Measurements from ENCODE around the gene RASA2.

- TF ChIP-seq ZNF140 (CRISPR knock-in tag; IDR thresholded peaks at IDR 0.05) (no peak), CBX5 (IDR thresholded peaks at IDR 0.05; ENCODE audit: borderline replicate concordance, low read depth) (no peak), EGR1 (conservative IDR thresholded peaks at IDR 0.05) (no peak), FOXM1 (IDR thresholded peaks at IDR 0.05; ENCODE audit: low read depth) (no peak), FOXM1 (CRISPR knock-in tag; IDR thresholded peaks at IDR 0.05; ENCODE audit: low read depth) (no peak), POLR2A (conservative IDR thresholded peaks at IDR 0.05) (no peak), SREBF1 (IDR thresholded peaks at IDR 0.05; ENCODE audit: borderline replicate concordance, low read depth, low read length) (no peak), ZBTB26 (CRISPR knock-in tag; IDR thresholded peaks at IDR 0.05) (no peak), TEAD2 (tag; IDR thresholded peaks at IDR 0.05) (no peak), RBM39 (optimal IDR thresholded peaks at IDR 0.05; ENCODE audit: low read depth, low read length) (no peak), ARNT (IDR thresholded peaks at IDR 0.05) (no peak)
- TF ChIP-seq, protein P1, sequence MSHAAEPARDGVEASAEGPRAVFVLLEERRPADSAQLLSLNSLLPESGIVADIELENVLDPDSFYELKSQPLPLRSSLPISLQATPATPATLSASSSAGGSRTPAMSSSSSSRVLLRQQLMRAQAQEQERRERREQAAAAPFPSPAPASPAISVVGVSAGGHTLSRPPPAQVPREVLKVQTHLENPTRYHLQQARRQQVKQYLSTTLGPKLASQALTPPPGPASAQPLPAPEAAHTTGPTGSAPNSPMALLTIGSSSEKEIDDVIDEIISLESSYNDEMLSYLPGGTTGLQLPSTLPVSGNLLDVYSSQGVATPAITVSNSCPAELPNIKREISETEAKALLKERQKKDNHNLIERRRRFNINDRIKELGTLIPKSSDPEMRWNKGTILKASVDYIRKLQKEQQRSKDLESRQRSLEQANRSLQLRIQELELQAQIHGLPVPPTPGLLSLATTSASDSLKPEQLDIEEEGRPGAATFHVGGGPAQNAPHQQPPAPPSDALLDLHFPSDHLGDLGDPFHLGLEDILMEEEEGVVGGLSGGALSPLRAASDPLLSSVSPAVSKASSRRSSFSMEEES (CRISPR knock-in tag; IDR thresholded peaks at IDR 0.05) = no peak
These were observed 39.0 kb downstream of the RASA2 start for GRCh38 chr3:141525814-141526213.

All from K562 (cell line).